Kidney (tissue), 14 donors: ENCODE results near the gene CHN2. TPM values are rescaled to one million over a fixed set of nuclear protein-coding genes. Genes with fewer than 3 reads are reported as not detected.

Experiments used
- DNase-seq, 5 donors: peaks; one replicate each; pipeline ENCODE4 v3.0.0-alpha.2; 2013 to 2020
- FAIRE-seq: peaks from 2 replicates; lab custom pipeline; 2012; peaks lifted over from hg19 to GRCh38; lab: Jason Lieb, UNC
- H3K27ac ChIP-seq, 2 donors: one replicate each; pipeline ENCODE4 v1.7.0; 2013; ENCODE audit warnings: low read depth in 2 of 2, low read length in 2 of 2, inconsistent platforms in 1 of 2
- H3K27me3 ChIP-seq: one replicate; pipeline ENCODE4 v1.7.1; 2013; ENCODE audit warnings: low read length, inconsistent platforms; ENCODE audit not compliant: control insufficient read depth, insufficient read depth
- H3K36me3 ChIP-seq, 3 donors: one replicate each; pipeline versions ENCODE4 v1.7.0 to v1.7.1; 2013; ENCODE audit warnings: low read length in 3 of 3, control low read depth in 1 of 3, inconsistent platforms in 1 of 3; ENCODE audit not compliant: insufficient read depth in 3 of 3, control insufficient read depth in 2 of 3
- H3K4me1 ChIP-seq, 3 donors: one replicate each; pipeline versions ENCODE4 v1.7.0 to v1.7.1; 2013; ENCODE audit warnings: low read length in 3 of 3, inconsistent platforms in 1 of 3, low read depth in 1 of 3; ENCODE audit not compliant: control insufficient read depth in 2 of 3, insufficient read depth in 2 of 3
- H3K4me3 ChIP-seq, 3 donors: one replicate each; pipeline versions ENCODE4 v1.7.0 to v1.8.1; 2013; ENCODE audit warnings: low read length in 3 of 3, control low read depth in 1 of 3, inconsistent platforms in 1 of 3
- H3K9ac ChIP-seq, 3 donors: one replicate each; pipeline versions ENCODE4 v1.7.0 to v1.7.1; 2013; ENCODE audit warnings: low read length in 3 of 3, control low read depth in 1 of 3, inconsistent platforms in 1 of 3
- H3K9me3 ChIP-seq, 3 donors: one replicate each; pipeline versions ENCODE4 v1.7.0 to v1.7.1; 2013; ENCODE audit warnings: low read length in 3 of 3, control low read depth in 1 of 3, inconsistent platforms in 1 of 3; ENCODE audit not compliant: control insufficient read depth in 2 of 3, insufficient read depth in 1 of 3
- CTCF ChIP-seq: IDR thresholded peaks from 3 replicates; pipeline ENCODE4 v1.5.1; 2012; ENCODE audit warnings: mild to moderate bottlenecking, moderate library complexity, borderline replicate concordance; ENCODE audit not compliant: insufficient read depth; ENCODE audit errors: extremely low read depth
- intact Hi-C: fragments of 100-400 bp; cut with DNase I; formaldehyde crosslinking; loops from one replicate; pipeline ENCODE4 v1.11.1; 2022
- polyA plus RNA-seq: library from polyadenylated mRNA; stranded (reverse); fragments of 350-450 nt; fragmentation: Illumina TruSeq; extraction: RNeasy Lipid Tissue Mini Kit (QIAGEN cat#74804); gene quantifications from one replicate; pipeline ENCODE4 v1.2.3, GENCODE V29; 2014; ENCODE audit warnings: low read depth, low replicate concordance; ENCODE audit not compliant: insufficient read depth
- total RNA-seq: library from RNA; stranded (reverse); fragmentation: NEBNext Ultra II Directional; extraction: Animal tissue kit (Norgen Biotek cat#: 25700); gene quantifications from one replicate; pipeline ENCODE4 v1.2.1, GENCODE V29; 2021
- donor health status: control.
- donor health status: control.
- donor health status: control.
- donor health status: control.
- donor health status: control.
- donor health status: DM: yes; HTN: yes; CAD: no.
- donor health status: Normal renal cell carcinoma (clear cell type).

Gene CHN2
- total and polyA plus RNA-seq, 2 donors from 2014 or later = 7.4 to 22.5 TPM

- FAIRE-seq = no peak
- no peak for DNase-seq
- Histone ChIP-seq H3K9ac (no peak overlapping the region), H3K27me3 (no peaks in the 10 kb centered on the region), H3K9me3 (no peaks in the 10 kb centered on the region), H3K4me1 (peaks cover 0 to 3% (median 0%) of the 10 kb centered on the region in 3 donors), H3K4me3 (no peak overlapping the region), H3K36me3 (no peaks in the 10 kb centered on the region), H3K27ac (no peak overlapping the region)
- intact Hi-C loops = no loop called here
- TF ChIP-seq CTCF = no peak
Observed at GRCh38 chr7:29410996-29411395, 216.4 kb downstream of the CHN2 start.

GRCh38 chr7:29412912-29413311 lies 218.3 kb downstream of the CHN2 start:
- peak overlapping the region in 1 of 3 donors; percentile 8 for H3K4me3 ChIP-seq
- no peak overlapping the region for H3K9ac ChIP-seq
- FAIRE-seq (peak; percentile 93), DNase-seq (peak in 2 of 5 donors; percentile 53 to 58)
- peaks cover 0 to 3% (median 0%) of the 10 kb centered on the region in 3 donors for H3K4me1 ChIP-seq
- no peaks in the 10 kb centered on the region for H3K36me3 ChIP-seq
- intact Hi-C loops = no loop called here
- no peak overlapping the region for H3K27ac ChIP-seq
- no peaks in the 10 kb centered on the region for H3K27me3 ChIP-seq
- TF ChIP-seq CTCF = no peak
- no peaks in the 10 kb centered on the region for H3K9me3 ChIP-seq

- H3K9ac ChIP-seq = no peak overlapping the region
- intact Hi-C loops = no loop called here
- FAIRE-seq = no peak
- no peak for DNase-seq
- peak overlapping the region in 1 of 3 donors; percentile 8 for H3K4me3 ChIP-seq
- no peaks in the 10 kb centered on the region for H3K9me3 ChIP-seq
- H3K27ac ChIP-seq = no peak overlapping the region
- no peaks in the 10 kb centered on the region for H3K36me3 ChIP-seq
- H3K4me1 ChIP-seq = peaks cover 0 to 3% (median 0%) of the 10 kb centered on the region in 3 donors
- TF ChIP-seq CTCF = no peak
- no peaks in the 10 kb centered on the region for H3K27me3 ChIP-seq
Observed at GRCh38 chr7:29413626-29414136, 219.1 kb downstream of the CHN2 start.

GRCh38 chr7:29414216-29414615 lies 219.6 kb downstream of the CHN2 start:
- DNase-seq (no peak), FAIRE-seq (no peak)
- H3K9me3 ChIP-seq = no peaks in the 10 kb centered on the region
- no peaks in the 10 kb centered on the region for H3K27me3 ChIP-seq
- TF ChIP-seq CTCF = no peak
- H3K4me1 ChIP-seq = peaks cover 0 to 3% (median 0%) of the 10 kb centered on the region in 3 donors
- no peak overlapping the region for H3K9ac ChIP-seq
- H3K36me3 ChIP-seq = no peaks in the 10 kb centered on the region
- no peak overlapping the region for H3K27ac ChIP-seq
- no peak overlapping the region for H3K4me3 ChIP-seq
- intact Hi-C loops = no loop called here
